NCI-H526 treated with DMSO at 0.1 percent for 48 hours (cell line): ENCODE measurements around the gene TMEM192.
"Not testable (repeated sequence)": the region's sequence is repeated elsewhere in the genome, so short reads cannot be mapped to it uniquely, and the experiment has no call there.

Experiments
- DNase-seq: peaks from one replicate; lab custom pipeline; 2025; lab: John Stamatoyannopoulos, UW

TMEM192 gene

GRCh38 chr4:165092187-165092586 is 20.5 kb downstream of the TMEM192 start:
- DNase-seq: not testable (repeated sequence)

GRCh38 chr4:165088366-165088765 is 24.3 kb downstream of the TMEM192 start:
- no peak for DNase-seq

GRCh38 chr4:165085946-165086345 is 26.7 kb downstream of the TMEM192 start:
- DNase-seq: no peak

- DNase-seq: not testable (repeated sequence)
Observed at GRCh38 chr4:165084787-165085186, 27.9 kb downstream of the TMEM192 start.

- no peak for DNase-seq
Observed at GRCh38 chr4:165079476-165079875, 33.2 kb downstream of the TMEM192 start.

- no peak for DNase-seq
Observed at GRCh38 chr4:165077034-165077578, 35.6 kb downstream of the TMEM192 start.

GRCh38 chr4:165073346-165073745 is 39.3 kb downstream of the TMEM192 start:
- DNase-seq: not testable (repeated sequence)

GRCh38 chr4:165070560-165070959 is 42.1 kb downstream of the TMEM192 start:
- no peak for DNase-seq

- no peak for DNase-seq
Observed at GRCh38 chr4:165060938-165061337, 51.7 kb downstream of the TMEM192 start.

GRCh38 chr4:165059386-165059785 is 53.3 kb downstream of the TMEM192 start:
- no peak for DNase-seq

GRCh38 chr4:165058666-165059065 is 54.0 kb downstream of the TMEM192 start:
- DNase-seq: no peak

GRCh38 chr4:165055601-165056000 is 57.1 kb downstream of the TMEM192 start:
- DNase-seq: no peak

- DNase-seq: no peak
Observed at GRCh38 chr4:165053645-165054044, 59.0 kb downstream of the TMEM192 start, which contains the start of gene TRIM75. Gene TRIM75 (plus strand): TSS chr4:165053866. CDS start chr4:165059148, 5,282 bp downstream.

GRCh38 chr4:165052627-165053026 is 60.0 kb downstream of the TMEM192 start:
- no peak for DNase-seq

GRCh38 chr4:165048170-165048569 is 64.5 kb downstream of the TMEM192 start:
- no peak for DNase-seq

- no peak for DNase-seq
Observed at GRCh38 chr4:165031436-165032211, 81.0 kb downstream of the TMEM192 start, which contains the start of gene TRIM60. Gene TRIM60 (plus strand): TSS chr4:165031999. CDS start chr4:165040073, 8,074 bp downstream.

GRCh38 chr4:165027762-165028402 is 84.8 kb downstream of the TMEM192 start:
- DNase-seq: no peak

GRCh38 chr4:165025782-165026181 is 86.9 kb downstream of the TMEM192 start:
- DNase-seq: not testable (repeated sequence)
